GM19328 (cell line): Measurements from ENCODE around the gene PGM3.

Experiments used
- ATAC-seq: cut with Tn5 transposase; IDR thresholded peaks from one replicate; pipeline ENCODE4 v1.9.1; 2021; ENCODE audit warnings: mild to moderate bottlenecking, moderate library complexity; ENCODE audit not compliant: unreplicated experiment

The PGM3 gene

GRCh38 chr6:83183082-83183828, 9.8 kb downstream of the PGM3 start:
- ATAC-seq, result no peak

DNA sequence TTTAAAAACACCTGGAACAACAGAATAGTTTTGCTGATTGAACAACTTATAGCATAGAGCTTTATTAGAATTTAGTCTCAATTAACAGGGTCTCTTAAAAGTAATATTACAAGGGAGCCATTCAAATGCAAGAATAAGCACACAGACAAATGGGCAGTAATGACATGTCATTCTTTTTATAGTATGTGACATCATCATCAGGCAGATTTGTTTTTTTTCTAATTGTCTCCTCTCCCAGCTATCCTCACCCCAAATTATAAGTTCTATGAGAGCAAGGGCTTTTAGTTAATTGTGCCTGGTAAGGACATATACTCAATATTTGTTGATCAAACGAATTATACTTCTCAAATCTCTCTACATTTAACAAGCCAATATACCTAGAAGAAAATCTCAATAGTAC, 11.0 kb downstream of the PGM3 start:
- ATAC-seq, result no peak

DNA sequence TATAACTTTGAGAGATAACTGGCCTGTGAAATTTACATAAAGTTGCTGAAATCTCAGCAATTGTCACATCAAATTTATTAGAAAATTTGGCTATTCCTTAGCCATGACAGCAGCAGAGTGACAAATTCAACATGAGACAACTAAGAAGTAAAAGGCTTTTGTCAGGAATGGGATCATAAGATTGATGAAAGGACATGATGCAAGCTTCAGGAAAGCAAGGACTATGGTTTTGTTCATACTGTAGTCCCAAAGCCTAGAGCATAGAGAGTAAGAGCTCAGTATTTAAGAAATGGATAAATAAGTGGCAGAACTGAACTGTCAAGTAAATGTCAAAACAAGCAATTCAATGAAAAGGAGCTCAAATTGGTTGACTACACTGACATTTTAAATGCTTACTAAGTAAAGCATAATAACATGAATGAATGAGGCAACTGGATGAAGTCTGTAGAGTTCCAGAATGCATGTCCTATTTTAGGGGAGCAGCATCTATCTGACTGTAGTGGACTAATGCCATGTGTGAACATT, 12.6 kb downstream of the PGM3 start:
- no peak for ATAC-seq

- ATAC-seq, result no peak
Measured at GRCh38 chr6:83176246-83176645, 16.8 kb downstream of the PGM3 start.

- no peak for ATAC-seq
Measured at GRCh38 chr6:83169511-83169910, 23.6 kb downstream of the PGM3 start.

- no peak for ATAC-seq
Measured at GRCh38 chr6:83169106-83169505, 24.0 kb downstream of the PGM3 start.

- ATAC-seq, result no peak
Measured at GRCh38 chr6:83168556-83168955, 24.5 kb downstream of the PGM3 start.

- no peak for ATAC-seq
Measured at GRCh38 chr6:83167726-83168278, 25.3 kb downstream of the PGM3 start.

GRCh38 chr6:83160167-83160566, 32.9 kb downstream of the PGM3 start:
- ATAC-seq, result no peak

- ATAC-seq, result no peak
Measured at GRCh38 chr6:83155794-83156193, 37.3 kb downstream of the PGM3 start.

- no peak for ATAC-seq
Measured at GRCh38 chr6:83153883-83154521, 39.1 kb downstream of the PGM3 start.

GRCh38 chr6:83152913-83153312, 40.2 kb downstream of the PGM3 start:
- no peak for ATAC-seq

GRCh38 chr6:83151114-83151513, 42.0 kb downstream of the PGM3 start:
- no peak for ATAC-seq

- no peak for ATAC-seq
Measured at GRCh38 chr6:83138758-83139157, 54.3 kb downstream of the PGM3 start.

GRCh38 chr6:83138118-83138722, 54.8 kb downstream of the PGM3 start:
- no peak for ATAC-seq

DNA sequence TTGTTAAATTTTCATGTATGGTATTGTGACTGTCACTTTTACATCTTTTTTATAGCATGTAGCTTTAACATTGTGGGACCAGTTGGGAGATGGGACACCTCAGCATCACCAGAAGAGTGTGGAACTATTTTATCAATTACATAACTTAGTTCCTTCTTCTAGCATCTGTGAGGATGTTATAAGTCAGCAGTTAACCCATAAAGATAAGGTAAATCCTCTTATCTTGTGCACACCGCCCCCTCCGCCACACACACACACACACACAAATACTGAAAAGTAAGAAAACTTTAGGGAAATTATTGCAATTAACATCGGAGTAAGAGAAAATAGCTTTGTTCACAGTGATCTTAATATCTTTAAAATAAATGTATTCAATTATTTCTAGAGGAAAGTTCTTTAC, 60.9 kb downstream of the PGM3 start:
- no peak for ATAC-seq

DNA sequence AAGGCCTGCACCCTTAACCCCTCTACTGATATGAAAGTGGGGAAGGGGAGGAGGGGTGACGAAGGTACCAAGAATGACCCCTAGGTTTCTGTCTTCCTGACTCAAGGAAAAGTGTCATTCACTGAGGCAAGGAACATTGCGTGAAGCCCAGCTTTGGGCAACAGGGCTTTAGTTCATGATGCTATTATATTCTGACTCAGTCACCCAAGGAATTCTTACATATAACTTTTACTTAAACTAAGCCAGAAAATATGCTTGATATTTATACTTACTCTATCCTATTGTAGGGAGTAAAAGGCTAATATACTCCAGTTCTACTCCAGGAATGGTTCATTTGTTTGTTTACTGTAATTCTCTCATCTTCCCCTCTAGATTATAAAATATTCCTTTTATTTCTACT, 65.1 kb downstream of the PGM3 start:
- ATAC-seq, result no peak

DNA sequence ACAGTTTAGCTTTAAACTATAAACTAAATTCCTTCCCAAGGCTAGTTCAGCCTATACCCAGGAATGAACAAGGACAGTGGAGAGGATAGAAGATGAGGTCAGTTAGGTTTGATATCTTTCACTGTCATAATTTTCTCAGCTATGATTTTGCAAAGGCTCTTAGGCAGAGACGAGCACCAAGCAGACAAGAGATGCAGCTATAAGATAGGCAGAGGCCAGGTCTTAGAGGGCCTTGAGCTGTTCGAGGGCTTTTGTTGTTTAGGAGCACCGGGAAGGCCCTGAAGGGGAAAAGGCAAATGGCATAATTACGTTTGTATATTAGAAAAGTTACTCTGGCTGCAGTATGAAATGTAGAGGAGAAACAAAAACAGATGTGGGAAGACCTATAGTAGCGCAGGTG, 65.8 kb downstream of the PGM3 start:
- ATAC-seq, result no peak

DNA sequence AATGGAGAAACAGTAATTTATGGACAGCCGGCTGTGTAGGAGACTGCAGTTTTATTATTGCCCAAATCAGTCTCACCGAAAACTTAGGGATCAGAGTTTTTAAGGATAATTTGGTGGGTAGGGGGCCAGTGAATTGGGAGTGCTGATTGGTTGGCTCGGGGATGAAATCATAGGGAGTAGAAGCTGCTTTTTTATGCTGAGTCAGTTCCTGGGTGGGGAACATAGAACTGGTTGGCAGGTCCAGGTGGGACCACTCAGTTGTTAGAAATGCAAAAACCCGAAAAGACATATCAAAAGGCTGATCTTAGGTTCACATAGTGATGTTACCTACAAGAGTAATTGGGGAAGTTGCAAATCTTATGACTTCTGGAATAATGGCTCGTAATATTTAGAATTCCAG, 66.3 kb downstream of the PGM3 start:
- ATAC-seq, result no peak

GRCh38 chr6:83126223-83126622, 66.8 kb downstream of the PGM3 start:
- no peak for ATAC-seq

DNA sequence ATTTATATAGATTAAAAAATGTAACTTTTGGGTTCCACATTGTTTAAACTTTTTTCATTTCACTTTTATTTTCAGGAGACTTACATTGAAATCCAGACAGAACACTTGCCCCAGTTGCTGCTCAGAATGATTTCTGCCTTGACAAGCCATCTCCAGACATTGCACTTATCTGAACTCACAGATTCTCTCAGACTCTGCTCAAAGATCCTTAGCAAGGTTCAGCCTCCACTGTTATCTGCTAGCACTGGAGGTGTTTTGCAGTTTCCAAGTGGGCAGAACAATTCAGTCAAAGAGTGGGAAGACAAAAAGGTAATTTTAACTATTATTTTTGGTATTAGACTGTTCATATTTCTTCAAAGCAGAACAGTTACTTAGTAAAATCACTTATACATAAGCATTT, 67.6 kb downstream of the PGM3 start:
- ATAC-seq, result no peak

- no peak for ATAC-seq
Measured at GRCh38 chr6:83124553-83124952, 68.5 kb downstream of the PGM3 start.
